ENCODE data around the gene CLDND2.

- TF ChIP-seq POLR2A (IDR thresholded peaks at IDR 0.05; ENCODE audit: low read length) (no peak), GATA1 (IDR thresholded peaks at IDR 0.05; ENCODE audit: low read depth, low read length) (no peak)
Measured at GRCh38 chr19:51368366-51369282, at the start of gene CLDND2.
